Measurements from ENCODE around the gene EMC7. TPM values are rescaled to one million over a fixed set of nuclear protein-coding genes. Genes with fewer than 3 reads are reported as not detected.

The EMC7 gene
- total RNA-seq, 4 donors from 2014 or later = 12.4 to 45.8 (median 27.2) TPM

- Histone ChIP-seq H3K9me3 (no peaks in the 10 kb centered on the region), H3K27ac (peak within 1 kb of the TSS; percentile 93 to 97), H3K4me3 (peak within 1 kb of the TSS; percentile 73 to 77), H3K4me1 (no peaks in the 10 kb centered on the region), H3K36me3 (no peaks in the 10 kb centered on the region), H3K27me3 (no peaks in the 10 kb centered on the region)
- peak; percentile 25 to 49 for DNase-seq
- intact Hi-C loops (cut with DNase I; ENCODE audit: low total_unique reads) = no loop called here
- TF ChIP-seq CTCF (IDR thresholded peaks at IDR 0.05) = peak in 1 of 4 experiments; percentile 4
- TF ChIP-seq POLR2A (IDR thresholded peaks at IDR 0.05) = no peak
Measured at GRCh38 chr15:34038871-34039789, 62.5 kb downstream of the EMC7 start, which contains the start of gene AVEN. AVEN (minus strand) TSS chr15:34039204; CDS start chr15:34039046, 158 bp downstream.

DNA sequence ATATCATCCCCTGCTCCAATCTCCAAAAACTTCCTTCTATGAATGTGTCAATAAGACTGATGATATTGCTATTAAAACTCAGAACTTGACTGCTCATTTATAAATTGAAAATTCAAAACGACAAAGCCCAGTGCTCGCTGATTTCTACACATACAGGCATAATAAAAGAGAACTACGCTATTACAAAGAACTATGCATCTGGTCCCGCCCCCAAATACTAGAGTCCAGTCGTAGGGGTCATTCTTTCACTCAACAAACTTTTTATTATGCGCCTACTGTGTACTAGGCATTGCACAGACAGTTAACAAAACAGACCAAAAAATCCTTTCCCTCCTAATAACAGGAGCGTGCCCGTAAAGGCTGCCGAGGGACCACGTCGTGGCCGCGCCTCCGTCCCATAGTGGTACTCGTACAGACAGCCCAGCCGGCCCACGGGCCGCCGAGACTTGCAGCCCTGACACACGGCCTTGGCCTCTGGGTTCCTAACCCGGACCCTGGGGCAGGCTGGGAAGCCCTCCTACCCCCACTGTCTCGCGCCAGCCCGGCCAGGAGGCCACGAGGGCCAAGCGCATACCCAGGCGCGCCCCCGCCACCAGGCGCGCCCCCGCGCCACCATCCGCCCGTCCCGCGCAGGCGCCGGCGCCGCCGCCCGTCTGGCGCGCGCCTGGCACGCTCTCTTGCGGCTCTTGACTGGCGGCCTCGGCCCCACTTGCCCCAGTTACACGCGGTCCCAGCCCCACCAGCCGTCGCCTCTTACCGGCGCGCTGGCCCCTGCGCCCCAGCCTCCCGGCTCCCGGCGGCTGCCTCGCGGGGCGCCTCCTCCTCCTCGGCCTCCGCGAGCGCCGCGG is 63.4 kb downstream of the EMC7 start:
- DNase-seq = peak; percentile 74 to 81
- no peaks in the 10 kb centered on the region for H3K36me3 ChIP-seq
- peak overlapping the region; percentile 73 to 77 for H3K4me3 ChIP-seq
- peak overlapping the region; percentile 93 to 97 for H3K27ac ChIP-seq
- H3K9me3 ChIP-seq = no peaks in the 10 kb centered on the region
- peak; percentile 57 to 75 for TF ChIP-seq POLR2A (IDR thresholded peaks at IDR 0.05)
- TF ChIP-seq CTCF (IDR thresholded peaks at IDR 0.05) = peak in 1 of 4 experiments; percentile 7
- no peaks in the 10 kb centered on the region for H3K4me1 ChIP-seq
- H3K27me3 ChIP-seq = no peaks in the 10 kb centered on the region
- intact Hi-C loops (cut with DNase I; ENCODE audit: low total_unique reads) = no loop called here

Other genes with a start within 250 kb of the EMC7 start
- not detected for gene CHRM5, start 133.4 kb downstream of the EMC7 start, total RNA-seq
- 10 to 100 TPM; 12.3 to 27.9 (median 18.0) TPM for gene AVEN, start 62.7 kb downstream of the EMC7 start, total RNA-seq
- 1 to 10 TPM; 1.4 to 4.1 (median 1.6) TPM for gene PGBD4, start 221 bp upstream of the EMC7 start, total RNA-seq
- gene KATNBL1, start 108.2 kb upstream of the EMC7 start, total RNA-seq = 100 to 1,000 TPM in 2 of 4 donors, 10 to 100 TPM in 2; 75.5 to 116 (median 97.8) TPM
- 100 to 1,000 TPM in 1 of 4 donors, 10 to 100 TPM in 3; 69.2 to 137 (median 94.1) TPM for gene EMC4, start 123.2 kb upstream of the EMC7 start, total RNA-seq
- 10 to 100 TPM; 16.8 to 26.9 (median 22.2) TPM for gene SLC12A6, start 235.9 kb upstream of the EMC7 start, total RNA-seq
- 10 to 100 TPM; 56.9 to 78.8 (median 72.3) TPM for gene NOP10, start 241.3 kb upstream of the EMC7 start, total RNA-seq
- not detected for gene NUTM1, start 241.5 kb upstream of the EMC7 start, total RNA-seq